Measurements from ENCODE around the gene C1QTNF3. TPM values are rescaled to one million over a fixed set of nuclear protein-coding genes. Genes with fewer than 3 reads are reported as not detected.
"Not testable (repeated sequence)": the region's sequence is repeated elsewhere in the genome, so short reads cannot be mapped to it uniquely, and the experiment has no call there.

Gene C1QTNF3
- total and polyA plus RNA-seq, 3 experiments from 2014 or later = 0.39 to 1.4 (median 1.4) TPM

- Mint-ChIP-seq H3K27ac (peak overlapping the region in 1 of 8 donors; percentile 31), H3K4me3 (no peak overlapping the region), H3K9me3 (no peaks in the 10 kb centered on the region), H3K27me3 (no peaks in the 10 kb centered on the region), H3K36me3 (peaks cover 5 to 9% (median 8%) of the 10 kb centered on the region in 3 donors), H3K4me1 (no peaks in the 10 kb centered on the region)
- Histone ChIP-seq H3K4me3 (ENCODE audit: low read length) (no peak overlapping the region), H3K9me3 (ENCODE audit: low read length) (no peaks in the 10 kb centered on the region), H3K36me3 (ENCODE audit: insufficient read depth, low read length) (no peaks in the 10 kb centered on the region), H3K27me3 (ENCODE audit: insufficient read depth, low read length, poor library complexity, severe bottlenecking) (no peaks in the 10 kb centered on the region), H3K27ac (ENCODE audit: low read depth, low read length) (no peak overlapping the region), H3K4me1 (ENCODE audit: insufficient read depth, low read length) (no peaks in the 10 kb centered on the region)
- no peak for DNase-seq
- ChIA-PET POLR2A (no interaction called here), CTCF (no interaction called here)
Measured at GRCh38 chr5:34014626-34015025, 28.4 kb downstream of the C1QTNF3 start.

GRCh38 chr5:34013547-34013946 is 29.5 kb downstream of the C1QTNF3 start:
- Mint-ChIP-seq H3K36me3 (peaks cover 0 to 5% (median 1%) of the 10 kb centered on the region in 3 donors), H3K27me3 (no peaks in the 10 kb centered on the region), H3K27ac (no peak overlapping the region), H3K9me3 (no peaks in the 10 kb centered on the region), H3K4me3 (no peak overlapping the region), H3K4me1 (peaks cover 9% of the 10 kb centered on the region in 3 donors)
- no peak for DNase-seq
- Histone ChIP-seq H3K4me3 (ENCODE audit: low read length) (no peak overlapping the region), H3K36me3 (ENCODE audit: insufficient read depth, low read length) (no peaks in the 10 kb centered on the region), H3K27ac (ENCODE audit: low read depth, low read length) (no peak overlapping the region), H3K27me3 (ENCODE audit: insufficient read depth, low read length, poor library complexity, severe bottlenecking) (no peaks in the 10 kb centered on the region), H3K9me3 (ENCODE audit: low read length) (no peaks in the 10 kb centered on the region), H3K4me1 (ENCODE audit: insufficient read depth, low read length) (peaks cover 6% of the 10 kb centered on the region)
- ChIA-PET POLR2A (no interaction called here), CTCF (no interaction called here)

- no peaks in the 10 kb centered on the region for H3K36me3 ChIP-seq (ENCODE audit: insufficient read depth, low read length)
- no peak for DNase-seq
- Mint-ChIP-seq H3K4me1 (peaks cover 13 to 14% (median 13%) of the 10 kb centered on the region in 3 donors), H3K4me3 (no peak overlapping the region), H3K27ac (no peak overlapping the region), H3K36me3 (peaks cover 0 to 6% (median 5%) of the 10 kb centered on the region in 3 donors), H3K9me3 (no peaks in the 10 kb centered on the region), H3K27me3 (no peaks in the 10 kb centered on the region)
- H3K27me3 ChIP-seq (ENCODE audit: insufficient read depth, low read length, poor library complexity, severe bottlenecking) = no peaks in the 10 kb centered on the region
- ChIA-PET CTCF (no interaction called here), POLR2A (no interaction called here)
- no peaks in the 10 kb centered on the region for H3K9me3 ChIP-seq (ENCODE audit: low read length)
- H3K4me1 ChIP-seq (ENCODE audit: insufficient read depth, low read length) = peaks cover 6% of the 10 kb centered on the region
- no peak overlapping the region for H3K4me3 ChIP-seq (ENCODE audit: low read length)
- no peak overlapping the region for H3K27ac ChIP-seq (ENCODE audit: low read depth, low read length)
Measured at GRCh38 chr5:34012791-34013190, 30.2 kb downstream of the C1QTNF3 start.

DNA sequence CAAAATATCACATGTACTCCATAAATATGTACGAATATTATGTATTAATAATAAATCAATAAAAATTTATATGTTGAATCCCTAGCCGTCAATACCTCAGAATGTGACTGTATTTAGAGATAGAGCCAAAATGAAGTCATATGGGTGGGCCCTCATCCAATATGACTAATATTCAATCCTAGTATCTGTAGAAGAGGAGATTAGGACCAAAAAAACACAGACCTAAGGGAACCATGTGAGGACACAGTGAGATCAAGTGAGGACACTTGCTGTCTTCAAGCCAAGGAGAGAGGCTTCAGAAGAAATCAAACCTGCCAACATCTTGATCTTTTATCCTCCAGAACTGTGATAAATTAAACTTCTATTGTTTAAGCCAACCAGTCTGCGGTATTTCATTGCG is 31.5 kb downstream of the C1QTNF3 start:
- H3K4me3 Mint-ChIP-seq = no peak overlapping the region
- no peaks in the 10 kb centered on the region for H3K27me3 ChIP-seq (ENCODE audit: insufficient read depth, low read length, poor library complexity, severe bottlenecking)
- peaks cover 13% of the 10 kb centered on the region for H3K4me1 ChIP-seq (ENCODE audit: insufficient read depth, low read length)
- H3K4me3 ChIP-seq (ENCODE audit: low read length) = no peak overlapping the region
- H3K4me1 Mint-ChIP-seq = peaks cover 22 to 23% (median 22%) of the 10 kb centered on the region in 3 donors
- H3K36me3 ChIP-seq (ENCODE audit: insufficient read depth, low read length) = no peaks in the 10 kb centered on the region
- CTCF ChIA-PET = interaction anchor here (1.5 kb wide), 1 partner anchor 14 kb away, joined by 3 read pairs; no protein-coding TSS in a partner anchor
- peaks cover 0 to 10% (median 2%) of the 10 kb centered on the region in 3 donors for H3K36me3 Mint-ChIP-seq
- H3K9me3 ChIP-seq (ENCODE audit: low read length) = no peaks in the 10 kb centered on the region
- no peaks in the 10 kb centered on the region for H3K27me3 Mint-ChIP-seq
- POLR2A ChIA-PET = no interaction called here
- DNase-seq = no peak
- H3K9me3 Mint-ChIP-seq = no peaks in the 10 kb centered on the region
- H3K27ac ChIP-seq (ENCODE audit: low read depth, low read length) = no peak overlapping the region
- no peak overlapping the region for H3K27ac Mint-ChIP-seq

GRCh38 chr5:34010146-34010545 is 32.9 kb downstream of the C1QTNF3 start:
- H3K27me3 Mint-ChIP-seq; H3K9me3 Mint-ChIP-seq; POLR2A ChIA-PET; DNase-seq; H3K27ac ChIP-seq (ENCODE audit: low read depth, low read length); CTCF ChIA-PET; H3K36me3 ChIP-seq (ENCODE audit: insufficient read depth, low read length); H3K27ac Mint-ChIP-seq; H3K4me3 Mint-ChIP-seq; H3K4me3 ChIP-seq (ENCODE audit: low read length); H3K9me3 ChIP-seq (ENCODE audit: low read length); H3K27me3 ChIP-seq (ENCODE audit: insufficient read depth, low read length, poor library complexity, severe bottlenecking): not testable (repeated sequence)
- Mint-ChIP-seq H3K4me1 (peaks cover 23 to 33% (median 28%) of the 10 kb centered on the region in 3 donors), H3K36me3 (peaks cover 0 to 14% (median 4%) of the 10 kb centered on the region in 3 donors)
- H3K4me1 ChIP-seq (ENCODE audit: insufficient read depth, low read length) = peaks cover 13% of the 10 kb centered on the region

DNA sequence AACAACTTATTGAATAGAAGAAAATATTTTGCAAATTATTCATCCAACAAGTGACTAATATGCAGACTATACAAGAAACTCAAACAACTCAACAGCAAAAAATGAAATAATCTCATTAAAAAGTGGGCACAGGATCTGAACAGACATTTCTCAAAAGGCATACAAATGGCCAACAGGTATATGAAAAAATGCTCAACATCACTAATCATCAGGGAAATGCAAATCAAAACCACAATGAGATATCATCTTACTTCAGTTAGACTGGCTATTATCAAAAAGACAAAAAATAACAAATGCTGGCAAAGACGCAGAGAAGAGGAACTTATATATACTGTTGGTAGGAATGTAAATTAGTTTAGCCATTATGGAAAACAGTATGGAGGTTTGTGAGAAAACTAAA is 33.4 kb downstream of the C1QTNF3 start:
- POLR2A ChIA-PET = interaction anchor here (0.5 kb wide), 1 partner anchor 503 kb away, joined by 3 read pairs; no protein-coding TSS in a partner anchor
- CTCF ChIA-PET = no interaction called here
- Histone ChIP-seq H3K36me3 (ENCODE audit: insufficient read depth, low read length) (no peaks in the 10 kb centered on the region), H3K27me3 (ENCODE audit: insufficient read depth, low read length, poor library complexity, severe bottlenecking) (no peaks in the 10 kb centered on the region), H3K4me3 (ENCODE audit: low read length) (no peak overlapping the region), H3K4me1 (ENCODE audit: insufficient read depth, low read length) (peaks cover 13% of the 10 kb centered on the region), H3K27ac (ENCODE audit: low read depth, low read length) (no peak overlapping the region), H3K9me3 (ENCODE audit: low read length) (no peaks in the 10 kb centered on the region)
- Mint-ChIP-seq H3K27ac (peak overlapping the region in 3 of 8 donors; percentile 31 to 87 (median 72)), H3K4me1 (peaks cover 24 to 35% (median 28%) of the 10 kb centered on the region in 3 donors), H3K4me3 (peak overlapping the region in 3 of 7 donors; percentile 42 to 99 (median 96)), H3K36me3 (peaks cover 0 to 17% (median 5%) of the 10 kb centered on the region in 3 donors), H3K9me3 (no peaks in the 10 kb centered on the region), H3K27me3 (no peaks in the 10 kb centered on the region)
- no peak for DNase-seq

- H3K4me1 ChIP-seq (ENCODE audit: insufficient read depth, low read length) = peaks cover 13% of the 10 kb centered on the region
- Mint-ChIP-seq H3K36me3 (peaks cover 1 to 23% (median 8%) of the 10 kb centered on the region in 3 donors), H3K9me3 (no peaks in the 10 kb centered on the region), H3K27me3 (no peaks in the 10 kb centered on the region), H3K4me3 (peak overlapping the region; percentile 96 to 99 (median 96)), H3K4me1 (peaks cover 24 to 35% (median 28%) of the 10 kb centered on the region in 3 donors), H3K27ac (peak overlapping the region; percentile 87 to 98 (median 94))
- H3K9me3 ChIP-seq (ENCODE audit: low read length) = no peaks in the 10 kb centered on the region
- H3K36me3 ChIP-seq (ENCODE audit: insufficient read depth, low read length) = peaks cover 3% of the 10 kb centered on the region
- peak overlapping the region; percentile 83 for H3K27ac ChIP-seq (ENCODE audit: low read depth, low read length)
- ChIA-PET POLR2A (interaction anchor here (0.6 to 1.1 kb wide), 2 partner anchors 13 to 921 kb away, joined by 3 to 5 read pairs; partner anchors contain the start of gene DNAJC21), CTCF (interaction anchor here (1.0 kb wide), 1 partner anchor 11 kb away, joined by 3 read pairs; no protein-coding TSS in a partner anchor)
- no peaks in the 10 kb centered on the region for H3K27me3 ChIP-seq (ENCODE audit: insufficient read depth, low read length, poor library complexity, severe bottlenecking)
- no peak for DNase-seq
- peak overlapping the region; percentile 98 for H3K4me3 ChIP-seq (ENCODE audit: low read length)
Measured at GRCh38 chr5:34008802-34009201, 34.2 kb downstream of the C1QTNF3 start.

- Mint-ChIP-seq H3K4me1 (peaks cover 24 to 35% (median 28%) of the 10 kb centered on the region in 3 donors), H3K27me3 (no peaks in the 10 kb centered on the region), H3K9me3 (no peaks in the 10 kb centered on the region), H3K4me3 (peak within 1 kb of the TSS; percentile 96 to 99 (median 96)), H3K36me3 (peaks cover 8 to 32% (median 12%) of the 10 kb centered on the region in 3 donors), H3K27ac (peak within 1 kb of the TSS; percentile 87 to 98 (median 94))
- H3K9me3 ChIP-seq (ENCODE audit: low read length) = no peaks in the 10 kb centered on the region
- H3K27ac ChIP-seq (ENCODE audit: low read depth, low read length) = peak within 1 kb of the TSS; percentile 83
- peaks cover 13% of the 10 kb centered on the region for H3K4me1 ChIP-seq (ENCODE audit: insufficient read depth, low read length)
- CTCF ChIA-PET = interaction anchor here (1.0 kb wide), 1 partner anchor 10 kb away, joined by 3 read pairs; no protein-coding TSS in a partner anchor
- no peaks in the 10 kb centered on the region for H3K27me3 ChIP-seq (ENCODE audit: insufficient read depth, low read length, poor library complexity, severe bottlenecking)
- POLR2A ChIA-PET = interaction anchor here (0.6 to 1.1 kb wide), 2 partner anchors 14 to 922 kb away, joined by 3 to 5 read pairs; partner anchors contain the start of gene DNAJC21
- DNase-seq = peak; percentile 72 to 92 (median 84)
- H3K36me3 ChIP-seq (ENCODE audit: insufficient read depth, low read length) = peaks cover 10% of the 10 kb centered on the region
- peak within 1 kb of the TSS; percentile 98 for H3K4me3 ChIP-seq (ENCODE audit: low read length)
Measured at GRCh38 chr5:34007621-34008600, 35.1 kb downstream of the C1QTNF3 start, which contains the start of gene AMACR. AMACR (minus strand) TSS chr5:34008050; CDS start chr5:34008019, 31 bp downstream.

All from CD8-positive, alpha-beta memory T cell (primary cell).